Stomach (tissue), 4 donors: ENCODE measurements around the gene OR5AR1.

Source experiments
- CTCF ChIP-seq, 7 experiments: fragments of 450-650 bp in 4 of 7; fragments of 200-600 bp in 3 of 7; sonication (generic) in 3 of 7; IDR thresholded peaks; one replicate each; pipeline ENCODE4 v1.5.1; 2016 to 2019; ENCODE audit warnings: antibody characterized with exemption in 7 of 7, control low read depth in 2 of 7, mild to moderate bottlenecking in 1 of 7
- EP300 ChIP-seq: sonication (generic); formaldehyde crosslinking; IDR thresholded peaks from one replicate; pipeline ENCODE4 v1.6.1; 2017; ENCODE audit warnings: antibody characterized with exemption
- POLR2A ChIP-seq, 4 donors: fragments of 450-650 bp; IDR thresholded peaks; one replicate each; pipeline ENCODE4 v1.6.1; 2016; ENCODE audit warnings: antibody characterized with exemption in 4 of 4, control low read depth in 2 of 4, mild to moderate bottlenecking in 1 of 4, moderate library complexity in 1 of 4
- POLR2AphosphoS5 ChIP-seq, 3 donors: sonication (generic); formaldehyde crosslinking; IDR thresholded peaks; one replicate each; pipeline ENCODE4 v1.6.1; 2016; ENCODE audit warnings: antibody characterized with exemption in 3 of 3

- TF ChIP-seq POLR2A (IDR thresholded peaks at IDR 0.05) (no peak), CTCF (IDR thresholded peaks at IDR 0.05) (no peak), EP300 (no peak), POLR2AphosphoS5 (IDR thresholded peaks at IDR 0.05) (no peak)
Measured at GRCh38 chr11:56698795-56699194, 35.3 kb downstream of the OR5AR1 start, which contains the start of gene OR9G1.
